A673 (cell line): Measurements from ENCODE around the gene TCEAL4. TPM values are rescaled to one million over a fixed set of nuclear protein-coding genes. Genes with fewer than 3 reads are reported as not detected.

Experiments
- BruUV-seq: library from RNA; stranded (reverse); fragments of 400-500 nt; replicated peaks from 2 replicates; lab custom pipeline; 2021; lab: Mats Ljungman, UMichigan
- CTCF ChIA-PET: fragments of 300-600 bp; sonication (Branson Sonifier 250); formaldehyde crosslinking; loops from one replicate; lab custom pipeline; 2022; ENCODE audit warnings: antibody characterized with exemption; lab: Charles Lee
- POLR2A ChIA-PET: fragments of 300-600 bp; sonication (Branson Sonifier 250); formaldehyde crosslinking; loops from one replicate; lab custom pipeline; 2022; ENCODE audit warnings: antibody characterized with exemption; ENCODE audit not compliant: low non-redundant PET; lab: Charles Lee
- DNase-seq: peaks from one replicate; pipeline ENCODE4 v3.0.0-alpha.2; 2015; ENCODE audit warnings: low spot score
- H3K27ac ChIP-seq: fragments of 200-600 bp; sonication (generic); 2 replicates; pipeline ENCODE4 v1.5.1; 2016; ENCODE audit warnings: mixed run types, low read depth, mild to moderate bottlenecking, mixed read lengths, antibody characterized with exemption, low read length; ENCODE audit not compliant: poor library complexity, severe bottlenecking
- H3K27me3 ChIP-seq: fragments of 200-600 bp; sonication (generic); replicated peaks from 2 replicates; pipeline ENCODE4 v1.6.1; 2017; ENCODE audit warnings: mixed run types, low read depth, mild to moderate bottlenecking, mixed read lengths, antibody characterized with exemption, low read length; ENCODE audit not compliant: insufficient read depth, poor library complexity
- H3K36me3 ChIP-seq: fragments of 200-600 bp; sonication (generic); 2 replicates; pipeline ENCODE4 v1.6.1; 2016; ENCODE audit warnings: mixed run types, mild to moderate bottlenecking, mixed read lengths, antibody characterized with exemption, low read length; ENCODE audit not compliant: insufficient read depth, poor library complexity, severe bottlenecking
- H3K4me1 ChIP-seq: fragments of 200-600 bp; sonication (generic); 2 replicates; pipeline ENCODE4 v1.6.1; 2017; ENCODE audit warnings: mixed run types, mild to moderate bottlenecking, mixed read lengths, antibody characterized with exemption, low read length; ENCODE audit not compliant: insufficient read depth, poor library complexity, severe bottlenecking
- H3K4me3 ChIP-seq: fragments of 200-600 bp; sonication (generic); 2 replicates; pipeline ENCODE4 v1.5.1; 2016; ENCODE audit warnings: low read depth, mixed run types, mild to moderate bottlenecking, mixed read lengths, low read length; ENCODE audit not compliant: poor library complexity, severe bottlenecking
- H3K9me3 ChIP-seq: fragments of 200-600 bp; sonication (generic); 2 replicates; pipeline ENCODE4 v1.6.1; 2016; ENCODE audit warnings: mixed run types, low read depth, mild to moderate bottlenecking, mixed read lengths, antibody characterized with exemption, low read length; ENCODE audit not compliant: poor library complexity, severe bottlenecking
- EZH2 ChIP-seq: fragments of 200-600 bp; sonication (generic); IDR thresholded peaks from 2 replicates; pipeline ENCODE4 v1.6.1; 2017; ENCODE audit warnings: borderline replicate concordance, low read depth, mild to moderate bottlenecking, mixed read lengths, antibody characterized with exemption, low read length; ENCODE audit not compliant: poor library complexity, severe bottlenecking
- intact Hi-C: fragments of 100-400 bp; cut with micrococcal nuclease; formaldehyde crosslinking; loops from one replicate; pipeline ENCODE4 v1.10.0; 2022; ENCODE audit not compliant: unreplicated experiment
- total RNA-seq: library from RNA; stranded (reverse); gene quantifications from 2 replicates; pipeline ENCODE4 v1.2.3, GENCODE V29; 2021
- TF ChIP-seq, protein P1 (sequence below): fragments of 300-800, 200-600 bp; sonication (generic); conservative IDR thresholded peaks from 2 replicates; pipeline ENCODE4 v1.5.1; 2017; ENCODE audit warnings: low read depth, mild to moderate bottlenecking, antibody characterized with exemption, low read length, moderate library complexity, mixed read lengths

The TCEAL4 gene
- total RNA-seq, 1 experiment from 2014 or later, result 37.3 TPM

DNA sequence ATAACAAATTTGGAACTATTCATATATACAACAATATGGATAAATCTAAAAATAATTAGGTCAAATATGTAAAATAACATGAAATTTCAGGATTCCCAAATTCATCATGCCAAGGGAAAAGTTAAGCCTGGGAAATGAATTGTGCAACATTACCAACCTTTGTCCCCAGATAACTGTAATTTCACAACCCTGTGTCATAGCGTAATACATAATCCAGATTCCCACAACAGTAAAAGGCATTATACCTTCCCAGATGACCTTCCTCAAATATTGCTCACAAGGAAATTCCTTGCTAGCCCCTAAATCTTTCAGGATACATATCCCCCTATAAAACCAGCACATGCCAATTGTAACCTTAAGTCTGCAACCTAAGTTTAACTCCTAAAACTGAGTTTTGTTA lies 33.1 kb upstream of the TCEAL4 start:
- intact Hi-C loops, result no loop called here
- CTCF ChIA-PET, result no interaction called here
- BruUV-seq, result no TSS peak
- Histone ChIP-seq H3K9me3 (no peaks in the 10 kb centered on the region), H3K27ac (no peak overlapping the region), H3K36me3 (no peaks in the 10 kb centered on the region), H3K27me3 (peaks cover 11% of the 10 kb centered on the region), H3K4me1 (no peaks in the 10 kb centered on the region), H3K4me3 (no peak overlapping the region)
- no peak for DNase-seq
- TF ChIP-seq, protein P1, sequence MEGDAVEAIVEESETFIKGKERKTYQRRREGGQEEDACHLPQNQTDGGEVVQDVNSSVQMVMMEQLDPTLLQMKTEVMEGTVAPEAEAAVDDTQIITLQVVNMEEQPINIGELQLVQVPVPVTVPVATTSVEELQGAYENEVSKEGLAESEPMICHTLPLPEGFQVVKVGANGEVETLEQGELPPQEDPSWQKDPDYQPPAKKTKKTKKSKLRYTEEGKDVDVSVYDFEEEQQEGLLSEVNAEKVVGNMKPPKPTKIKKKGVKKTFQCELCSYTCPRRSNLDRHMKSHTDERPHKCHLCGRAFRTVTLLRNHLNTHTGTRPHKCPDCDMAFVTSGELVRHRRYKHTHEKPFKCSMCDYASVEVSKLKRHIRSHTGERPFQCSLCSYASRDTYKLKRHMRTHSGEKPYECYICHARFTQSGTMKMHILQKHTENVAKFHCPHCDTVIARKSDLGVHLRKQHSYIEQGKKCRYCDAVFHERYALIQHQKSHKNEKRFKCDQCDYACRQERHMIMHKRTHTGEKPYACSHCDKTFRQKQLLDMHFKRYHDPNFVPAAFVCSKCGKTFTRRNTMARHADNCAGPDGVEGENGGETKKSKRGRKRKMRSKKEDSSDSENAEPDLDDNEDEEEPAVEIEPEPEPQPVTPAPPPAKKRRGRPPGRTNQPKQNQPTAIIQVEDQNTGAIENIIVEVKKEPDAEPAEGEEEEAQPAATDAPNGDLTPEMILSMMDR, result no peak
- no peak for TF ChIP-seq EZH2
- POLR2A ChIA-PET, result no interaction called here

DNA sequence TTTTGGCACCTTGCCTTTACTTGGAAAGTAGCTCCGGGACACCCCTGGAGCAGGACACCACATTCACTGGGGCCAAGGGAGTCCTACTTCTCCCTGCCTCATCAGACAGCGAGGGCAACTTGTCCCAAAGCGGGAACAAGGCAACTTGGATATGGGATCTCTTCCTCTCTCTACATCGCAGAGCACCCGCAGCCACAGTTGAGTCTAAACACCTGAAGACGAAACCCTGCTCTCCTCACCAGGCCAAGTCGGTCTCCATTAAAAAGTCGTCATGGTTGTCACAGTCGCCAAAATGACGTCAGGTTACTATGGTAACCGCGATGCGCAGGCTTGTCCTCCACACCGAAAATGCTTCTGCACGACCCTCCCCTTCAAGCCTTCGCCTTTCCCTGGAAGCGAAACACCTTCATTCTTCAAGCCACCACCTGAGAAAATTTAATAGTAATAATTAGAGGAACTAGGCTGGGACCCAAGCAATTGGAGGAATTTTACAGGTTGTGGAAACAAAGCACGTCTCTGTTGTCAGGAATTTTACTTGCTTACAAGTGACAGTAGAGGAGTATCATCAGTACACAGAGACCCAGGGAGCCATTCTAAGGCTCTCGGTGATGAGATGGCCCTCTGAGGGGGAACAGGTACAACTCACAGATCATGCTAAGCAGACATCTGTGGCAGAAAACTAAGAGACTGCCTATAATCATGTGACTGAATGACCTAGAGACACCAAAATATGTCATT lies 30.5 kb upstream of the TCEAL4 start:
- intact Hi-C loops, result no loop called here
- ChIA-PET POLR2A (no interaction called here), CTCF (no interaction called here)
- no peaks in the 10 kb centered on the region for H3K9me3 ChIP-seq
- no peaks in the 10 kb centered on the region for H3K4me1 ChIP-seq
- peaks cover 11% of the 10 kb centered on the region for H3K27me3 ChIP-seq
- no peak for DNase-seq
- no TSS peak for BruUV-seq
- no peak overlapping the region for H3K27ac ChIP-seq
- H3K4me3 ChIP-seq, result no peak overlapping the region
- TF ChIP-seq, protein P1, result no peak
- TF ChIP-seq EZH2, result no peak
- H3K36me3 ChIP-seq, result no peaks in the 10 kb centered on the region

DNA sequence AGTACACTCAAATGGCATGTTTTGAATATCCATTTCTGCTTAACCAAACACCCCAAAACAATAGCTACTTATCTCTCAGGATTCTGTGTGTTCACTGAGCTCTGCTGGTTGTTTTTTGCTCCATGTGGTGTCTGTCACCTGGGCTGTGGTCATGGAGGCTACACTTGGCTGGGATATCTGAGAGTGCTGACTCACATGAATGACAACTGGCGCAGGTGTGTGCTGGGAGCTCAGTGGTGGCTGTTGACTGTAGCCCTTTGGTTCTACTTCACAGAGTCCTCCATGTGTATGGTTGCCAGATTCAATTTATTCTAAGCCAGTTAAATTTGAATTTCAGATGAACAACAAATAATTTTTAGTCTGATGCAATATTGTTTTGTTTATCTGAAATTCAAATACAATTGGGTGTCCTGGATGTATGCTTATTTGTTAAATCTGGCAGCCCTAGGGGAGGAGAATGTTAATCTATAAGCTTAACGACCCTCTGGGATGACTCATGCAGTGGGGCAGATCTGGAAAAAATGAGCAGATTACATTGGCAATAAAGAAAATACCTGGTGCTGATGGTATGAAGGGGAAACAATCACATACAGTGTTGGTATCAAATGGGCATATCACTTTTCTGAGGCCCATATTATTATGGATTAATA lies 28.2 kb upstream of the TCEAL4 start:
- CTCF ChIA-PET, result no interaction called here
- Histone ChIP-seq H3K27me3 (peaks cover 11% of the 10 kb centered on the region), H3K4me1 (no peaks in the 10 kb centered on the region), H3K9me3 (no peaks in the 10 kb centered on the region), H3K4me3 (no peak overlapping the region), H3K27ac (no peak overlapping the region), H3K36me3 (no peaks in the 10 kb centered on the region)
- POLR2A ChIA-PET, result no interaction called here
- BruUV-seq, result no TSS peak
- intact Hi-C loops, result no loop called here
- no peak for DNase-seq
- TF ChIP-seq EZH2, result no peak
